HG03460 (cell line): Measurements from ENCODE around the gene CIZ1.
"Not testable (repeated sequence)": the region's sequence is repeated elsewhere in the genome, so short reads cannot be mapped to it uniquely, and the experiment has no call there.

Source experiments
- ATAC-seq: cut with Tn5 transposase; IDR thresholded peaks from one replicate; pipeline ENCODE4 v1.9.1; 2021; ENCODE audit not compliant: unreplicated experiment

CIZ1 gene

DNA sequence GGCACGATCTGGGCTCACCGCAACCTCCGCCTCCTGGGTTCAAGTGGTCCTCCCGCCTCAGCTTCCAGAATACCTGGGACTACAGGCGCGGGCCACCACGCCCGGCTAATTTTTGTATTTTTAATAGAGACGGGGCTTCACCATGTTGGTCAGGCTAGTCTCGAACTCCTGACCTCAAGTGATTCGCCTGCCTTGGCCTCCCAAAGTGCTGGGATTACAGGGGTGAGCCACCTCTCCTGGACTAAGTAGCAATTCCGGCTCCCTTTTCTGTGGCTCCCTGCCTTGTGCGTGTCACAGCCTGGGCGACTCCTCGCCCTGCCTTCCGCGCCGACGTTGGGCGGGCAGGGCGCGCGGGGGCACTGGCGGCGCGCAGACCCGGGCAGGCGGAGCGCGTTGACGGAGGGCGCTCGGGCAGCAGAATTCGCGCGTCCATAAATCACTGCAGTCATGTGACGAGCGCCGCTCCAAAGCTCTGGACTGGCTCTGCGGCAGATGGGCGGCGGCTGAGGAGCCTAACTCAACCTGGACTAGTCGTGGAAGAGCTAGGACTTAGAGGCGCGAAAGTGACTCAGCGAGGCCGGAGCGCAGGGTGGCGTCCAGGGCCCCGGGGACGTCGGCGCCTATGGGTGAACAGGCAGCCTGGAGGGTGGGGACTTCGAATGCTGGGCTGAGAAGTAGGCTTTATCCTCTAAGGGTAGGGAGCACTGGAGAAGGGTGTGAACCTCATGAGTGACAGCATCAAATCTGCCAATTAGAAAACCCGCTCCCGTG is 1.4 kb upstream of the CIZ1 start:
- no peak for ATAC-seq

DNA sequence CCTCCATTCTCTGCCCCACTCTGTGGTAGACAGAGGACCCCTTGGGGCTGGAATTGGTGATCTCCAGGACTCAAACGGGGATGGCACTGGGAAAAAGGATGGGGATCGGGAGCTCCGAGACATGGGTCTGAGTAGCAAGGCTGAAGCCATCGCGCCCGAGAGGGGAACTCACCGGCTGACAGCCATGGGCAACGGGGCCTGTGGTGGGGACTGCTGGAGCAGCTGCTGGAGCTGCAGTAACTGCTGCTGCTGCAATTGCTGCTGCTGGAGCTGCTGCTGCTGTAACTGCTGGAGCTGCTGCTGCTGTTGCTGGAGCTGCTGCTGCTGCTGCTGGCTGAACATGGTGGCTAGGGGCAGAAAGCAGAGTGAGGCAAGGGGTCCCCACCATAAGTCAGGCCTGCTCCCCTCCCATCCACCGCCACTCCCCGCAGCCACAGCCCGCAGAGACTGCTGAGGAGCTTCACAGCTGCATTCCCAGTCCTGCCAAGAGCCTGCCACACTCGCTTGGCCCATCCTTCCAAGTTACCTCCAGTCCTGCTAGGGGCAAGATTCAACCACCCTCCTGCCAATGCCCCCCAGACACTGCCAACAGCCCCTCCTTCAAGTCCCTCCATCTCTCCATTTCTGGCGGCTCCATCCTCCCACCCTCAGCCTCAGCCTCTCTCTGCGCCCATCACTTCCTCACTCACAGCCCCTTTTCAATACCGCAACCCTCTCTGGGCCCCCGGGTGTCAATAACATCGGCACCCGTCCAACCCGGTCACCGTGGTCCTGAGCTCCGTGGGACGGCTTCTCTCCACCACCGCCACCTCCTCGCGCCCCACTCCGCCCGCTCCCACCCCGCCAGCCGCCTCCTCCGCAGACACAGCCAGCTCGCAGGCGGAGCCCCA is 611 bp downstream of the CIZ1 start:
- peak; percentile 15 for ATAC-seq

DNA sequence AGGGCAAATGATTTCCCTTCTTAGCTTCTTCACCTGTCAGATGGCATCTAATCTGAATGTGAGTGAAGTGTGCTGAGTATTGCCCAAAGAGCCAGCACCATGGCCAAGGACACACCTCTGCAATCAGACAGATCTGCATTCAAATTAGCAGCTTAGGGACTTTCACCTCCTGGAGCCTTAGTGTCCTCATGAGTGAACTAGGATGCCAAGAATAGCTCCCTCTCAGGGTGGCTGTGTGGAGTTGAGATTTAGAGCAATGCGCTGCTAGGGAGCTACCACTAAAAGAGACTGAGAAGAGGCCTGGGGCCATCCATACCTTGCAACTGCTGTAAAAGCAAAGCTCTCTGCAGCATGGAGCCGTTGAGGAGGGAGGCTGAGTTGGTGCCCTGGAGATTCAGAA is 1.4 kb downstream of the CIZ1 start:
- no peak for ATAC-seq

DNA sequence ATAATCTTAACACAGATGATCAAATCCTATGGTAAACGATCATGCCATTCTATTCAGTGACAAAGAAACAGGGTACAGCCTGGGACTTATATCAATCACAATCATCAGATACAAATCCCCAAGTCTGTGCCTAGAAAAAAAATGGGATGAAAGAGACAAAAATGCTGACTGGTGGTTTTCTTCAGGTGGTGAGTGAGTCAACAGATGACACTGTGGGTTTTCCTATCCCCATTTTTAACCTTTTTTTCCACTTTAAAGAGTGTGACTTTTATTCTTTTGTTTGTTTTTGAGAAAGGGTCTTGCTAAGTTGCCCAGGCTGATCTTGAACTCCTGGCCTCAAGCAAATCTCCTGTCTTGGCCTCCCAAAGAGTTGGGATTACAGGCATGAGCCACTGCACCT is 3.2 kb downstream of the CIZ1 start:
- no peak for ATAC-seq

DNA sequence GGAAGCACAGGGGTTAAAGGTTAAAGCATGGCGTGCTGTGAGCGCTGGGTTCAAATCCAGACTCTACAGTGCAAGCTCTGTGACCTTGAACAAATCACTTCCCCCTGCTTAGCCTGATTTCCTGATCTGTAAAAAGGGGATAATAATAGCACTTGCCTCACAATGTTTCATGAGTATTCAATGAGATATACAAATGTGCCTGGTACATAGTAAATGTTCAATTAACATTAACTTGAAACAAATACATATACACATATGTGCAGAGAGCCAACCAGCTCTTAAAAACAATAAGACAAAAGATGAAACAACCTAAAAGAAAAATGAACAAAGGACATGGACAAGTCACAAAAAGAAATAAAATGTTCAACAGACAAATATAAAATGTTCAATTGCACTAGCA is 4.0 kb downstream of the CIZ1 start:
- ATAC-seq = no peak

DNA sequence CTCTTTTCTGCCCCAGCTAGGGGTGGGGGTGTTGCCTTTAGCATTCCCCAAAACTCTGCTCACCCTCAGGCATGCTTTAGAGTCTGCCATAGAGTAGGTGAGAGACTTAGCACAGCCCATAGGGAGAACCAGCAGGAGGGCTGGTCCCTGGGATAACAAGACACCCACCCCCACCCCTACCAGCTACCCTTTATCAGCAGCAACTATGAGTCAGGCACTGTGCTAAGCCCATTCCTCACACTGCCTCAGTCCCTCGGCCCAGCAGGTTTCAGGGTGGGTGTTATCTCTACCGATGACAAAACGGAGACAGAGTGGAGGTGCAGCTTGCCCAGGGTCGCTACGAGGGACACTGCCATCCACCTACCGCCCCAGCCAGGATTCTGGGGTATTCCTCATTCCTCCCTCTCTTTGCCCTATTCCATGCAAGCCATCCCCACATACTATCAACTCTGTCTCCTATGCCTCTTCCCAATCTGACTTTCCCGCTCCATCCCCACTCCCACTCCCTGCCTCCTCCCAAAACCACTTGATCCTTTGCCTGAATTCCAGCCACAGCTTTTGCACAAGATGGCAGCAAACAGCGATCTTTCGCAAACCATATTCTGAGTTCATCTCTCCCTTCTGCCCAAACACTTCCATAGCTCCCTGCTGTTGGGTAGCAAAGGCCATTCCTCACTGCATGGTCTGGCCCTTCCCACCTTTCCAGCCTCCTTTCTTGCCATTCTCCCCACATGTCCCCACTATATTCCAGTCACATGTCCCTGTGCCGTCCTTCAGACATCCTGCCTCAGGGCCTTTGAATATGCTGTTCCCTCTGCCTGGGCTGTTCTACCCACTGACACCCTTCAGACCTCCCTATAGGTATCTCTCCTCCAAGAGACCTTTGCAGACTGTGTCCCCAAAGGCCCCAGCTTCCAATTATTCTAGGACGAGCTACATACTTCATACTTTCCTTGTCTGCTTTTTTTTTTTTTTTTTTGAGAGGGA is 5.1 kb downstream of the CIZ1 start:
- no peak for ATAC-seq

DNA sequence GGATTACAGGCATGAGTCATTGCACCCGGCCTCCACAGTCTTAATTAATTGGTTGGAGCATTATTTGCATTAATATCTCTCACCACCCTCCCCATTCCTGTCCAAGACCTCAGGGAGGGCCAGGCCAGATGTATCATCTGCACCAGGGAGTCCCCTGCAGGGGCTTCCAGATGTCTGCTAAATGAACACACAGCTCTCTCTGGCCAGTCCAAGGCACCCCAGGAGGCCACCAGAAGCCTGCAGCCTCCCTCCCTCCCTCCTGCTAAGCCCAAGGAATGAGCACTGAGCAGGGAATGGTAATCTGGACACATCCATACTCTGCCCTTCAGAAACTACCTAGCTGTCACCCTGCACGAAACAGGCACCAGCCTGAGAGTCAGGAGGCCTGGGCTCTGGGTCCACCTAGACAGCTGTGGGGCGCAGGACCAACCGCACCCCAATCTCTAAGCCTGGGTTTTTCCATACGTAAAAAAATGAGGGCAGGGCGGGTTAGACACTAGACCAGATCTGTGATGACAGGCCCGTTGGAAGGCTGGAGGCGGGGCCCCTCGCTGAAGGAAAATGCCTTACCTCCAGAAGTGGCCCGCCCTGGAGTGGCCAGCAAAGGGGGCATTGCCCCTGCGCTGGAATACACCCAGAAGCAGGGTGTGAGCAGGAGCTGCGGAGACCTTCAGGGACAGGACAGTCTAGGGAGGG is 8.3 kb downstream of the CIZ1 start:
- no peak for ATAC-seq

DNA sequence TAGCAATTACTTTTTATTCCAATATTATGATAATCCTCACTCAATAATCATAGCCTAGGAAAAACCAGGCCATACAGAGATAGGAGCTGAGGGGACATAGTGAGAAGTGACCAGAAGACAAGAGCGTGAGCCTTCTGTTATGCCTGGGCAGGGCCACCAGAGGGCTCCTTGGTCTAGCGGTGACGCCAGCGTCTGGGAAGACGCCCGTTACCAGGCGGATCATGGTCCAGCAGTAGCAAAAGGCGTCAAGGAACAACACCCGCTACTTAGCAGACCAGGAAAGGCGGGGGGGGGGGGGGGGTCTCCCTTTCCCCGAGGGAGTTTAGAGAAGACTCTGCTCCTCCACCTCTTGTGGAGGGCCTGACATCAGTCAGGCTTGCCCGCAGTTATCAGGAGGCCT is 9.9 kb downstream of the CIZ1 start:
- not testable (repeated sequence) for ATAC-seq

DNA sequence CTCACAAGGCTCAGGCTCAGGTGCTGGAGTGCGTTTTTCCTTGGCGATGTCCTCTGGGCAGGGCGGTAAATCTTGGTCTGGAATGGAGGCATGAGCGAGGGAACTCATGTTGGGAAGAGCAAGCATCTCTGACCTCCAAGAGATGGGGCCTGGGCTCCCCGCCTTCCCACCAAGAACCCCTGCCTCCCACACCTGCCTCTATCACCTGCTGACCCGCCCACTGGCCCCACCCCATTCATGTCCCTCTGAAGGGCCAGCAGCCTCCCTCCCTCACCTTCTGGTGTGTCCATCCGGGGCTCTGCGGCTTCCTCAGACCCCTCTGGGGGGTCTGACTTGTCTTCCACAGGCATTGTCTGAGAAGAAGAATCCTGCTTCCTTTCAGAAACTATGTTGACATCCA is 10.9 kb downstream of the CIZ1 start:
- no peak for ATAC-seq

DNA sequence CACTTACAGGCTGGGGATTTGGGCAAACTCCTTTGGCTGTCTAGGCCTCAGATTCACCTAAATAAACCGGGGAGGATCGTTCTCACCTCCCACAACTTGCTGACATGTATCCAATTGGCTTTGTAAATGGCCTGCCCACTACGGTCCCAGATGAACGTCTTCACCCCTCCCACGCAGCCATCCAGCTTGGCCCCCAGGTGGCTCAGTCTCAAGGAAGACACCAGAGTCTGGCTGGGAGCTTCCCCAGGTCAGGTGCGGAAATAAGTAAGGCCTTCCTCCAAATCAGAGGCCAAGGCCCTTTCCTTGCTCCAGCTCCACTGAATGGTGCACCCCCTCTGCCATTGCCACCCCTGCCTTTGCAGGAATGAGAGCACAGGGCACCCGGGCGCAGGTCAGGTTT is 11.4 kb downstream of the CIZ1 start:
- no peak for ATAC-seq

DNA sequence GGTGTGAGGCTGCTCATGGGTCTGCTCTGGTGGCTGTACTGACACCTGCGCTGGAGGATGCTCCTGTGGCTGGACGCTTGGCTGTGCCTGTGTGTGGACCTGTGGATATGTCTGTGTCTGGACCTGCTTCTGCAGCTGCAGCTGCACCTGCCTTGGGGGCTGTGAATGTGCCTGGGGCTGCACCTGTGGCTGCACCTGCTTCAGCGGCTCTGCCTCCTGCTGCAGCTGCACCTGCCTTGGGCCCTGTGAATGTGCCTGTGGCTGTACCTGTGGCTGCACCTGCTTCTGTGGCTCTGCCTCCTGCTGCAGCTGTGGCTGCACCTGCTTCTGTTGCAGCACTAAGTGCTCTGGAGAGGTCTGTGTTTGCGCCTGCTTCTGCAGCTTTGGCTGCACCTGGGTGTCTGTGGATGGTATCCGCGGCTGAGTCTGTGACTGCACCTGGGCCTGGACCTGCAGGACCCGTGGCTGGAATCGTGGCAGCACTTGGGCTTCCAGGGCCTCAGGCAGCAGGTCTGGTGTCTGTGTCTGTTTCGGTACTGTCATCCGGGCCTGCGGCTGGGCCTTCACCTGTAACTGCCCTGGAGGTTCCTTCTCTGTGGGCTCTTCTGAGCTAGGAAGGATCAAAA is 12.5 kb downstream of the CIZ1 start:
- ATAC-seq = no peak

DNA sequence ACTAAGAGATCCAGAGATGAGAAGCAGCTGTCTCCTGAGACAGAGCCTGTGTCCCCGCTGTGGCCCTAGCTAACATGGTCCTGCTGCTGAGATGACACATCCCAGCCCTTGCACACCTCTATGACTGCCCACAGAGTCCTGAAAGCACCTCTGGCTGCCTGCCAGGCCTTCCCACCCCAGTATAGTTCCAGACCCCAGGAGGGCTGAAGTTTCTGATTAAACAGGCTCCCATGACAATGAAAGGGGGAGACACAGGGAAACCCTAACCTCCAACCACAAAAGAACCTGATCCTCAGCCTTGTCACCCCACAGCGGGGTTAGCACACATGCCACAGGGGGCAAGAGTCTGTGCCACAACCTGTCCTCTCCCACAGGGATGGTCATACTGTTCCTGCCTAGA is 15.6 kb downstream of the CIZ1 start:
- ATAC-seq = no peak

DNA sequence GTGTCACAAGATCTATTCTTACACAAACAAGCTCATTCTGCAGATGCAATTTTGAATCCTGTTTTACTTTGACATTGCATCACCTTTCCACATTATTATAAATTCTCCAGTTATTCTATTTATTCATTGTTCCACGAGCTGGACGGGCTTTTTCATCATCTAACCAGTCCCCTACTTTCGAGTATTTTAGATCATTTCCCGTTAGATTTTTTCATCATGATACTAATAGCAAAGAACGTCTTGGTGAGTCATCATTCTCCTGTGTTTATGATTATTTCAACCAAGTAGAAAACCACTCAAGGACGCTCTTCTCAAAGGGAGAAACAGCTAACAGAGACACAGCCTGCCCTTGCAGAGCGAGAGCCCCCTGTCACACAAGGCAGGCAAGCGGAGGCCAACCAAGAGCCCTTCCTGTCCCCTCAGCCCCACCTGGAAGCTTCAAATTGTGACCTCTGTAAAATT is 16.2 kb downstream of the CIZ1 start:
- no peak for ATAC-seq

DNA sequence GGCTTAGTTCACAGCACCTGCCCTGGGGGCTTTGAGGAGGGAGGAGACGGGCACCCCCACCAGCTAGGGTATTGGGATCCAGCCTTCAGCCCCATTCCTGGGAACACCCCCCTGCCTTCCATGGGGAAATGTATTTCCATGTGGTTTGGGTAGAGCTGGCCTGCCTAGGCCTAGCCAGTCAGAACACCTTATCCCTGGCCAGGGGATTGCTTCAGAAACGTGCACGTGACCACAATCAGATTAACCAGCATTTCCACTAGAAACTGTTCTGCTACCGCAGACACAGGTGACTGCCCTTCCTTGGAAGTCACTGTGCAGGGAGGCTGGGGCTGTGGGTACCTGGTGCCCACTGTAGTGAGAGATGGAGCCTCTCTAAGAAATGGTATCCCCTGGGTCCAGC is 17.3 kb downstream of the CIZ1 start:
- ATAC-seq = no peak

DNA sequence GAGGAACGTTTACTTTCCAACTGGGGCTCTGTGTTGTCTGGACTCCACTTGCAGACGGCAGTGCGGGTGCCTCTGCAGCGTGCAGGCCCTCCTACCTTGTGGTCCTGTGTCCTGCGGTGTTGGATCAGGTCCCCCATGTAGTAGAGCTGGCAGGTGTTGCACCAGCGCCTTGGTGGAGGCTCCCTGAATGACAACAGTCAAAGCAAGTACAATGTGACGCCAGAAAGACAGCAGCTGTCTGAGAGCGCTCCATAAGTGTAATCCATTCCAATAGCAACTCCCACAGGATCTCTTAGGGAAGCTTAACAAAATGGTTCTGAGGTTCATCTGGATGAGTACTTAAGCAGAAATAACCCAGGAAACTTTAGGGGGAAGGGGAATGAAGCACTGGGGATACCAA is 21.4 kb downstream of the CIZ1 start:
- ATAC-seq = no peak

DNA sequence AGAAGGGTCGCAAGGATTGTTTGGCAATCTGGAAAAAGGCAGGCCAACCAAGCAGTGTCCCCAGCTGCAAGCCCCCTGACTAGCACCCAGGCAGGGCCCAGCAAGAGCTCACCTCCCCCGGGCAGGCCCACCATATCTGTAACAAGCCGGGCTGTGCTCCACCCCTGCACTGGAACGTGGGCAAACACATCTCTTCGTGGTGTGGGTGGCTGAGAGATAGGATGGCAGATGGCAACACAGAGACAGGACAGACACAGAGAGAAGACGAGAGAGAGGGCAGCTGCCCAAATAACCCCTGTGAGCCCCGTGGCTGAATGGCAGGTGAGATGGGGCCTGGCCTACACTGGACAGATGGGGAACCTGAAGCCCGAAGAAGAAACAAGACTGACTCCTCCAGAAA is 21.9 kb downstream of the CIZ1 start:
- ATAC-seq = no peak

DNA sequence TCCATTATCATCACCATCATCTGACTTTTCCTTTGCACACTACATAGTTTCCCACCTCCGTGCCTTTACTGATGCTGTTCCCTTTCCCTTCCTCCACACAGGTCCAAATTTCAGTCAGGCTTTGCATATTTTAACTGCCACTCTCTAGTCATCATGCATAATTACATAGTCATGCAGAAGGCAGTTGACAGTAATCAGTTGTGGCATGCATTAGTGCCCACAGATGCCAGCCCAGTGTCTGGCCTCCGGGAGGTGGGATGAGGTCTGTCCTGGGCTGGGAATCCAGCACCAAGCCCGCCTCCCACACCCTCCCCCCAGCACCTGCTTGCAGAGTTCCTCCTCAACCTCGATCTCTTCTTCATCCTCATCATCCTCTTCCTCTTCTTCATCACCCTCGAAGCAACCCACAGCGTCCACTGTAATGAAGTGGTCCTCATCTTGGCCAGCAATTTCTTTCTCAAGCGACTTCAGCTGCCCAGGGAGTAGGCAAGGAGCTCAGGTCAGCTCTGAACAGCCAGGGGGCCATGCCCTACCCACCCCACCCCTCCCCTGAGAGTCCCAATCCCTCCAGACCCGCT is 22.6 kb downstream of the CIZ1 start:
- no peak for ATAC-seq

DNA sequence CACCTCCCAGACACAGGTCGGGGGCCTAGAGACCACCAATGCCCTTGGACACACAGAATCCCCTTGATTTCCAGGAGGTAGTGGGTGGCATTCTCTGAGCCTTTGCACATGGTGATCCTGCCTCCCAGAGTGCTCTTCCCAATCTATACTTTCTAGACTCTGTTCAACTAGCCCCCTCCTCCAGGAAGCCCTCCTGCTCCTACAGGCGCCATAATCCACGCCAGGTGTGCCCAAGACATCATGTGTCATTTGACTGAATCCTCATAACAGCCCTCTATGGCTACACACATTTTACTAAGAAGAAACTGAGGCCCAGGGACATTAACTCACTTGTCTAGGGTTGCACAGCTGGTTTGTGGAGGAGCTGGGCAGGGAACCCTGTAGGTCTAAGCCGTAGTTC is 24.2 kb downstream of the CIZ1 start:
- ATAC-seq = no peak

DNA sequence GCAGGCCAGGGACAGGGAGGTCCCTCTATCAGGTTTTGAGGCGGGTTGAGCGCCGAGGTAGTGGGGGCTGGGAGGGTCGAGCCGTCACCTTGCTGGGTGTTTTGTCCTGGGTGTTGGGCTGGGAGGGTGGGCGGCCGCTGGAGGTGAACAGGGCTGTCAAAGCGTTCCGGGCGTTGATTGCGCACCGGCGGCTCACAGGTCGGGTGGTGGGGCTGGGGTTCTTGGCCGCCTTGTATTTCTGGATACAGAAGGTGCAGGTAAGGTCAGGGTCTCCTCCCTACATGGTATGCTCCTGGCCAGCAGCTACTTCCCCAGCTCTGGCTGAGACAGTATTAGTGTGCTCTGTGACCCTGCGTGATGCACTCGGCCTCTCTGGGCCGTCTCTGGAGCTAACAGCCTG is 25.2 kb downstream of the CIZ1 start:
- no peak for ATAC-seq
